Ovary (tissue), 9 donors: ENCODE results near the gene POLR3K. TPM values are rescaled to one million over a fixed set of nuclear protein-coding genes. Genes with fewer than 3 reads are reported as not detected.

ENCODE experiments used
- DNase-seq, 5 donors: peaks; one replicate each; pipeline ENCODE4 v3.0.0-alpha.2; 2019 to 2020
- H3K27ac ChIP-seq, 2 donors: fragments of 200-600 bp; one replicate each; pipeline versions ENCODE4 v1.5.1 to v1.8.0; 2019 to 2022
- H3K27me3 ChIP-seq: fragments of 200-600 bp; one replicate; pipeline ENCODE4 v1.8.0; 2022
- H3K36me3 ChIP-seq: fragments of 200-600 bp; sonication (generic); one replicate; pipeline ENCODE4 v1.5.1; 2019
- H3K4me1 ChIP-seq: one replicate; pipeline ENCODE4 v1.8.1; 2013; ENCODE audit warnings: mild to moderate bottlenecking, moderate library complexity; ENCODE audit not compliant: insufficient read depth
- H3K4me3 ChIP-seq: fragments of 200-600 bp; sonication (generic); one replicate; pipeline ENCODE4 v1.5.1; 2017
- H3K9me3 ChIP-seq, 2 donors: fragments of 200-600 bp in 1 of 2; sonication (generic) in 1 of 2; one replicate each; pipeline versions ENCODE4 v1.5.1 to v1.8.1; 2013 to 2019; ENCODE audit warnings: mild to moderate bottlenecking in 1 of 2, moderate library complexity in 1 of 2
- POLR2A ChIP-seq: fragments of 450-650 bp; IDR thresholded peaks from one replicate; pipeline ENCODE4 v1.6.1; 2017; ENCODE audit warnings: antibody characterized with exemption, mild to moderate bottlenecking, moderate library complexity
- WGBS, 3 donors: extraction: QIAGEN DNeasy Blood & Tissue Kit in 1 of 3; methylation state at CpG; one replicate each; pipeline versions ENCODE4 v1.1.5 to v1.1.7; 2013 to 2017; 5-methylcytosine and 5-hydroxymethylcytosine counted together
- intact Hi-C, 4 donors: fragments of 100-400 bp; cut with DNase I; formaldehyde crosslinking; loops; one replicate each; pipeline versions ENCODE4 v1.11.0 to v1.15.1; 2022 to 2023
- microRNA-seq, 3 donors: library from miRNA; unstranded; fragments of <30 nt; microRNA quantifications; one replicate each; pipeline versions ENCODE4 to v1.2.0, GENCODE V29; 2019 to 2020
- polyA plus RNA-seq, 2 donors: library from polyadenylated mRNA; stranded (reverse); fragments of 200-250 nt in 1 of 2; fragments of 350-450 nt in 1 of 2; fragmentation: Illumina TruSeq in 1 of 2; extraction: RNeasy Lipid Tissue Mini Kit (QIAGEN cat#74804) in 1 of 2; gene quantifications; one replicate each; pipeline ENCODE4 v1.2.3, GENCODE V29; 2013 to 2014
- small RNA-seq: library from RNA; depleted of rRNA; stranded (forward); fragments of <200 nt; gene quantifications from one replicate; pipeline ENCODE3, GENCODE V24; 2016
- total RNA-seq, 7 donors: library from RNA; depleted of rRNA in 2 of 7; stranded (reverse); fragments of >200 nt in 2 of 7; fragmentation: NEBNext Ultra II Directional in 3 of 7; extraction: Animal tissue kit (Norgen Biotek cat#: 25700) in 3 of 7; gene quantifications; one replicate each; pipeline versions ENCODE4 v1.1.0 to v1.2.4, GENCODE V29; 2016 to 2023
- TF ChIP-seq, protein P1 (sequence below), 3 donors: fragments of 450-650 bp in 2 of 3; fragments of 200-600 bp in 1 of 3; IDR thresholded peaks; one replicate each; pipeline versions ENCODE4 v1.5.1 to v1.8.0; 2016 to 2022; ENCODE audit warnings: antibody characterized with exemption in 3 of 3, mild to moderate bottlenecking in 1 of 3
- donor health status: DM: no; HTN: no; CAD: no; lungs with moderate emphysema.
- donor health status: DM: no; HTN: no; CAD: no.
- donor health status: Bipolar disorder and iron deficiency.
- donor health status: DM: yes; HTN: yes; CAD: no.
- donor health status: DM: no; HTN: no; CAD: no.
- donor health status: DM: yes; HTN: yes; CAD: no.

Gene POLR3K
- total and polyA plus RNA-seq, 9 donors, result 3.7 to 11.9 (median 9.9) TPM

DNA sequence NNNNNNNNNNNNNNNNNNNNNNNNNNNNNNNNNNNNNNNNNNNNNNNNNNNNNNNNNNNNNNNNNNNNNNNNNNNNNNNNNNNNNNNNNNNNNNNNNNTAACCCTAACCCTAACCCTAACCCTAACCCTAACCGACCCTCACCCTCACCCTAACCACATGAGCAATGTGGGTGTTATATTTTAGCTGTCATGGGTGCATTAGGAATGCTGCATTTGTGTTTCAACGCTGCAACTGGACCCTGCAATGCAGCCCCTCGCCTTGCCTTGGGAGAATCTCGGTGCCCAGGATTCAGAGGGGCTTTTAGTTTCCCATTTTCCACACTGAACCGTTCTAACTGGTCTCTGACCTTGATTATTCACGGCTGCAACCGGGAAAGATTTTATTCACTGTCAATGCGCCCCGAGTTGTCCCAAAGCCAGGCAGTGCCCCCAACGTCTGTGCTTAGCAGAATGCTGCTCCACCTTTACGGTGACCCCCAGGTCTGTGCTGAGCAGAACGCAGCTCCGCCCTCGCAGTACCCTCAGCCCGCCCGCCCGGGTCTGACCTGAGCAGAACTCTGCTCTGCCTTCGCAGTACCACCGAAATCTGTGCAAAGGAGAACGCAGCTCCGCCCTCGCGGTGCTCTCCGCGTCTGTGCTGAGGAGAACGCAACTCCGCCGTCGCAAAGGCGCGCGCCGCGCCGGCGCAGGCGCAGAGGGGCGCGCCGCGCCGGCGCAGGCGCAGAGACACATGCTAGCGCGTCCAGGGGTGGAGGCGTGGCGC, 43.3 kb downstream of the POLR3K start:
- 64 to 75% (median 73%) methylated on average over 47 to 48 of the region's 48 CpGs for WGBS, 3 donors
- no peaks in the 10 kb centered on the region for H3K36me3 ChIP-seq
- intact Hi-C loops, result no loop called here

More for the DNA sequence above, 43.3 kb downstream of the POLR3K start:
- Histone ChIP-seq H3K27ac (no peak overlapping the region), H3K27me3 (no peaks in the 10 kb centered on the region), H3K4me3 (no peak overlapping the region), H3K4me1 (no peaks in the 10 kb centered on the region), H3K9me3 (no peaks in the 10 kb centered on the region)
- peak in 3 of 5 donors; percentile 44 to 60 (median 56) for DNase-seq
- TF ChIP-seq, protein P1, sequence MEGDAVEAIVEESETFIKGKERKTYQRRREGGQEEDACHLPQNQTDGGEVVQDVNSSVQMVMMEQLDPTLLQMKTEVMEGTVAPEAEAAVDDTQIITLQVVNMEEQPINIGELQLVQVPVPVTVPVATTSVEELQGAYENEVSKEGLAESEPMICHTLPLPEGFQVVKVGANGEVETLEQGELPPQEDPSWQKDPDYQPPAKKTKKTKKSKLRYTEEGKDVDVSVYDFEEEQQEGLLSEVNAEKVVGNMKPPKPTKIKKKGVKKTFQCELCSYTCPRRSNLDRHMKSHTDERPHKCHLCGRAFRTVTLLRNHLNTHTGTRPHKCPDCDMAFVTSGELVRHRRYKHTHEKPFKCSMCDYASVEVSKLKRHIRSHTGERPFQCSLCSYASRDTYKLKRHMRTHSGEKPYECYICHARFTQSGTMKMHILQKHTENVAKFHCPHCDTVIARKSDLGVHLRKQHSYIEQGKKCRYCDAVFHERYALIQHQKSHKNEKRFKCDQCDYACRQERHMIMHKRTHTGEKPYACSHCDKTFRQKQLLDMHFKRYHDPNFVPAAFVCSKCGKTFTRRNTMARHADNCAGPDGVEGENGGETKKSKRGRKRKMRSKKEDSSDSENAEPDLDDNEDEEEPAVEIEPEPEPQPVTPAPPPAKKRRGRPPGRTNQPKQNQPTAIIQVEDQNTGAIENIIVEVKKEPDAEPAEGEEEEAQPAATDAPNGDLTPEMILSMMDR (IDR thresholded peaks at IDR 0.05), result no peak
- TF ChIP-seq POLR2A, result no peak

Small RNA genes within 50 kb of the gene (microRNA-seq; reads per million reads assigned to microRNA genes)
- gene MIR6859-4, result 0 reads per million in 3 donors

Small RNA genes within 50 kb of the gene (small RNA-seq; reads per million reads assigned to genes)
- not detected for gene MIR6859-4
- not detected for gene Z69720.2

Other genes with a start within 250 kb of the POLR3K start
- gene SNRNP25, start 220 bp upstream of the POLR3K start, total RNA-seq, result 10 to 100 TPM; 12.8 to 27.8 (median 23.7) TPM
- gene SNRNP25, start 220 bp upstream of the POLR3K start, polyA plus RNA-seq, result 10 to 100 TPM; 26.9 to 35.7 TPM
- 10 to 100 TPM; 22.6 to 76.0 (median 49.2) TPM for gene RHBDF1, start 19.0 kb upstream of the POLR3K start, total RNA-seq
- gene RHBDF1, start 19.0 kb upstream of the POLR3K start, polyA plus RNA-seq, result 10 to 100 TPM; 10.9 to 52.8 TPM
- 10 to 100 TPM; 42.5 to 90.9 (median 48.4) TPM for gene MPG, start 24.6 kb upstream of the POLR3K start, total RNA-seq
- 10 to 100 TPM in 1 of 2 donors, under 1 TPM in 1; 0.60 to 68.4 TPM for gene MPG, start 24.6 kb upstream of the POLR3K start, polyA plus RNA-seq
- 10 to 100 TPM; 22.2 to 49.0 (median 38.7) TPM for gene NPRL3, start 85.1 kb upstream of the POLR3K start, total RNA-seq
- 10 to 100 TPM; 16.2 to 33.1 TPM for gene NPRL3, start 85.1 kb upstream of the POLR3K start, polyA plus RNA-seq
- gene HBZ, start 99.0 kb upstream of the POLR3K start, total RNA-seq, result under 1 TPM in 1 of 7 donors, not detected in 6; 0.28 TPM
- gene HBZ, start 99.0 kb upstream of the POLR3K start, polyA plus RNA-seq, result not detected
- under 1 TPM in 2 of 7 donors, not detected in 5; 0.78 to 0.92 TPM for gene HBM, start 112.4 kb upstream of the POLR3K start, total RNA-seq
- gene HBM, start 112.4 kb upstream of the POLR3K start, polyA plus RNA-seq, result not detected
- 100 to 1,000 TPM in 2 of 7 donors, 10 to 100 TPM in 4, 1 to 10 TPM in 1; 4.5 to 173 (median 75.0) TPM for gene HBA2, start 119.3 kb upstream of the POLR3K start, total RNA-seq
- 10 to 100 TPM in 1 of 2 donors, not detected in 1; 32.1 TPM for gene HBA2, start 119.3 kb upstream of the POLR3K start, polyA plus RNA-seq
- gene HBA1, start 123.1 kb upstream of the POLR3K start, total RNA-seq, result 100 to 1,000 TPM in 2 of 7 donors, 10 to 100 TPM in 4, 1 to 10 TPM in 1; 7.4 to 206 (median 81.2) TPM
- gene HBA1, start 123.1 kb upstream of the POLR3K start, polyA plus RNA-seq, result 1 to 10 TPM in 1 of 2 donors, under 1 TPM in 1; 0.50 to 9.6 TPM
- not detected for gene HBQ1, start 126.9 kb upstream of the POLR3K start, total RNA-seq
- under 1 TPM in 1 of 2 donors, not detected in 1; 0.29 TPM for gene HBQ1, start 126.9 kb upstream of the POLR3K start, polyA plus RNA-seq
- 100 to 1,000 TPM in 1 of 7 donors, 10 to 100 TPM in 6; 60.7 to 112 (median 74.2) TPM for gene LUC7L, start 175.8 kb upstream of the POLR3K start, total RNA-seq
- 10 to 100 TPM; 56.6 to 68.5 TPM for gene LUC7L, start 175.8 kb upstream of the POLR3K start, polyA plus RNA-seq
- 10 to 100 TPM; 20.4 to 61.9 (median 49.2) TPM for gene FAM234A, start 181.2 kb upstream of the POLR3K start, total RNA-seq
- 10 to 100 TPM; 37.9 to 51.7 TPM for gene FAM234A, start 181.2 kb upstream of the POLR3K start, polyA plus RNA-seq
- gene RGS11, start 222.3 kb upstream of the POLR3K start, total RNA-seq, result 1 to 10 TPM in 2 of 7 donors, under 1 TPM in 3, not detected in 2; 0.33 to 1.7 (median 0.72) TPM
- gene RGS11, start 222.3 kb upstream of the POLR3K start, polyA plus RNA-seq, result under 1 TPM; 0.44 to 0.45 TPM
- under 1 TPM in 1 of 7 donors, not detected in 6; 0.77 TPM for gene ARHGDIG, start 227.0 kb upstream of the POLR3K start, total RNA-seq
- under 1 TPM in 1 of 2 donors, not detected in 1; 0.10 TPM for gene ARHGDIG, start 227.0 kb upstream of the POLR3K start, polyA plus RNA-seq
- under 1 TPM in 3 of 7 donors, not detected in 4; 0.15 to 0.92 (median 0.48) TPM for gene PDIA2, start 229.6 kb upstream of the POLR3K start, total RNA-seq
- under 1 TPM in 1 of 2 donors, not detected in 1; 0.04 TPM for gene PDIA2, start 229.6 kb upstream of the POLR3K start, polyA plus RNA-seq